GM23338 (cell line): ENCODE data around the gene DDX31. TPM values are rescaled to one million over a fixed set of nuclear protein-coding genes. Genes with fewer than 3 reads are reported as not detected.

Source experiments
- ATAC-seq: fragments of 200-7000 bp; cut with Tn5 transposase; 3 replicates; pipeline ENCODE4 v1.9.1; 2020
- DNase-seq: peaks from one replicate; pipeline ENCODE4 v3.0.0-alpha.2; 2015; ENCODE audit warnings: low spot score
- H2AFZ ChIP-seq: fragments of 200-600 bp; sonication (generic); 2 replicates; pipeline ENCODE4 v1.8.0; 2016; ENCODE audit warnings: antibody characterized with exemption, mild to moderate bottlenecking, moderate library complexity
- H3F3A ChIP-seq: fragments of 200-600 bp; sonication (generic); replicated peaks from 2 replicates; pipeline ENCODE4 v1.8.0; 2017; ENCODE audit warnings: antibody characterized with exemption, mixed run types, low read depth
- H3K27ac ChIP-seq: fragments of 200-600 bp; sonication (generic); 2 replicates; pipeline ENCODE4 v1.6.1; 2016; ENCODE audit warnings: low read depth
- H3K27me3 ChIP-seq: fragments of 200-600 bp; sonication (generic); 2 replicates; pipeline ENCODE4 v1.8.0; 2016; ENCODE audit warnings: mild to moderate bottlenecking, mixed run types, moderate library complexity; ENCODE audit not compliant: insufficient read depth
- H3K36me3 ChIP-seq: fragments of 200-600 bp; sonication (generic); 2 replicates; pipeline ENCODE4 v1.8.0; 2016; ENCODE audit warnings: mild to moderate bottlenecking; ENCODE audit not compliant: insufficient read depth
- H3K4me1 ChIP-seq: fragments of 200-600 bp; sonication (generic); 2 replicates; pipeline ENCODE4 v1.8.0; 2016; ENCODE audit warnings: mild to moderate bottlenecking, moderate library complexity; ENCODE audit not compliant: insufficient read depth
- H3K4me2 ChIP-seq: fragments of 200-600 bp; sonication (generic); 2 replicates; pipeline ENCODE4 v1.7.1; 2017; ENCODE audit warnings: mixed run types
- H3K4me3 ChIP-seq: fragments of 200-600 bp; sonication (generic); 2 replicates; pipeline ENCODE4 v1.6.1; 2016; ENCODE audit warnings: mixed run types
- H3K79me2 ChIP-seq: fragments of 200-600 bp; sonication (generic); replicated peaks from 2 replicates; pipeline ENCODE4 v1.8.0; 2017; ENCODE audit warnings: mild to moderate bottlenecking; ENCODE audit not compliant: insufficient read depth
- H3K9me2 ChIP-seq: fragments of 200-600 bp; sonication (generic); 2 replicates; pipeline ENCODE4 v1.8.0; 2017; ENCODE audit not compliant: insufficient read depth
- H4K20me1 ChIP-seq: fragments of 200-600 bp; sonication (generic); replicated peaks from 2 replicates; pipeline ENCODE4 v1.8.0; 2017; ENCODE audit warnings: mild to moderate bottlenecking; ENCODE audit not compliant: insufficient read depth
- H3K27ac Mint-ChIP-seq: 2 replicates; pipeline ENCODE4 v1.8.0; 2020; ENCODE audit warnings: inconsistent platforms, mild to moderate bottlenecking, moderate library complexity, mixed read lengths
- H3K27me3 Mint-ChIP-seq: 3 replicates; pipeline ENCODE4 v1.8.0; 2022; ENCODE audit warnings: low read depth, mild to moderate bottlenecking, moderate library complexity, mixed read lengths, inconsistent platforms; ENCODE audit not compliant: insufficient read depth, poor library complexity
- H3K36me3 Mint-ChIP-seq: 3 replicates; pipeline ENCODE4 v1.8.0; 2021; ENCODE audit warnings: low read depth, mild to moderate bottlenecking, inconsistent platforms, moderate library complexity, mixed read lengths
- H3K4me1 Mint-ChIP-seq: 3 replicates; pipeline ENCODE4 v1.8.0; 2020; ENCODE audit warnings: mild to moderate bottlenecking, inconsistent platforms, mixed read lengths
- H3K4me3 Mint-ChIP-seq: 3 replicates; pipeline ENCODE4 v1.8.0; 2021; ENCODE audit warnings: moderate library complexity, mild to moderate bottlenecking, inconsistent platforms, mixed read lengths
- H3K9me3 Mint-ChIP-seq: 3 replicates; pipeline ENCODE4 v1.8.0; 2020; ENCODE audit warnings: moderate library complexity, mild to moderate bottlenecking, inconsistent platforms, mixed read lengths
- CTCF ChIP-seq, 2 experiments: fragments of 200-600 bp in 1 of 2; sonication (generic) in 1 of 2; conservative IDR thresholded peaks; 2 replicates each; pipeline versions ENCODE4 v1.5.1 to v1.6.1; 2016 to 2017; ENCODE audit warnings: antibody characterized with exemption in 2 of 2, low read depth in 2 of 2, mild to moderate bottlenecking in 2 of 2, moderate library complexity in 1 of 2
- POLR2AphosphoS5 ChIP-seq: IDR thresholded peaks from 2 replicates; pipeline ENCODE4 v1.6.1; 2016; ENCODE audit warnings: antibody characterized with exemption, low read depth
- REST ChIP-seq: IDR thresholded peaks from one replicate; pipeline ENCODE4 v1.6.1; 2018; ENCODE audit warnings: antibody characterized with exemption; ENCODE audit not compliant: unreplicated experiment
- STAT1 ChIP-seq: IDR thresholded peaks from one replicate; pipeline ENCODE4 v1.6.1; 2016; ENCODE audit warnings: antibody characterized with exemption; ENCODE audit not compliant: unreplicated experiment
- ZNF114 ChIP-seq: fragments of 250-450 bp; sonication (Bioruptor Pico); IDR thresholded peaks from 2 replicates; pipeline ENCODE4 v1.5.0; 2020; ENCODE audit warnings: mild to moderate bottlenecking, moderate library complexity
- ZNF331 ChIP-seq: fragments of 250-450 bp; sonication (Bioruptor Pico); IDR thresholded peaks from 2 replicates; pipeline ENCODE4 v1.5.0; 2020; ENCODE audit warnings: low read depth, mild to moderate bottlenecking, moderate library complexity
- ZNF462 ChIP-seq: fragments of 250-450 bp; sonication (Bioruptor Pico); IDR thresholded peaks from 2 replicates; pipeline ENCODE4 v1.5.0; 2020; ENCODE audit warnings: mild to moderate bottlenecking, moderate library complexity
- polyA plus RNA-seq: library from polyadenylated mRNA; unstranded; fragments of >200 nt; fragmentation: Nextera tagmentation; extraction: Ambion mirVana; gene quantifications from 2 replicates; pipeline ENCODE4 v1.2.1, GENCODE V29; 2016
- total RNA-seq: library from RNA; depleted of rRNA; stranded (reverse); fragments of >200 nt; shearing (Covaris generic); gene quantifications from 2 replicates; pipeline ENCODE4 v1.2.3, GENCODE V29; 2014

DDX31 gene
- total and polyA plus RNA-seq, 2 experiments from 2014 or later: 14.8 to 23.5 TPM

GRCh38 chr9:132575005-132575609 is 94.7 kb downstream of the DDX31 start:
- Mint-ChIP-seq H3K27me3 (peaks cover 60% of the 10 kb centered on the region), H3K36me3 (no peaks in the 10 kb centered on the region), H3K9me3 (no peaks in the 10 kb centered on the region; the same call in 2 of the 3 replicates), H3K4me1 (peaks cover 8% of the 10 kb centered on the region), H3K4me3 (no peak overlapping the region), H3K27ac (no peak overlapping the region)
- Histone ChIP-seq H3K27me3 (peaks cover 50% of the 10 kb centered on the region), H3F3A (no peaks in the 10 kb centered on the region), H4K20me1 (peaks cover 16% of the 10 kb centered on the region; the same call in 1 of the 2 replicates), H2AFZ (0 out of 2 replicates have a peak overlapping the region, but pooled peaks have one; percentile 65), H3K9me2 (no peaks in the 10 kb centered on the region), H3K4me1 (peaks cover 7% of the 10 kb centered on the region; the same call in 1 of the 2 replicates), H3K36me3 (no peaks in the 10 kb centered on the region; the same call in 1 of the 2 replicates), H3K4me2 (no peak overlapping the region), H3K4me3 (no peak overlapping the region), H3K27ac (no peak overlapping the region), H3K79me2 (no peaks in the 10 kb centered on the region)
- peak; percentile 94 for DNase-seq
- peak; percentile 83 for ATAC-seq
- TF ChIP-seq STAT1: no peak
- TF ChIP-seq CTCF (conservative IDR thresholded peaks at IDR 0.05; ENCODE audit: low read depth in 2 of 2): peak; percentile 77 to 87
- TF ChIP-seq REST: no peak
- TF ChIP-seq POLR2AphosphoS5: no peak
- no peak for TF ChIP-seq ZNF114 (CRISPR knock-in tag)
- no peak for TF ChIP-seq ZNF331 (CRISPR knock-in tag)

GRCh38 chr9:132572921-132573320 is 96.9 kb downstream of the DDX31 start:
- Mint-ChIP-seq H3K27ac (no peak overlapping the region), H3K4me1 (peaks cover 8% of the 10 kb centered on the region), H3K4me3 (no peak overlapping the region), H3K27me3 (peaks cover 39% of the 10 kb centered on the region), H3K9me3 (no peaks in the 10 kb centered on the region), H3K36me3 (no peaks in the 10 kb centered on the region)
- Histone ChIP-seq H2AFZ (no peak overlapping the region), H3K9me2 (no peaks in the 10 kb centered on the region), H3K79me2 (no peaks in the 10 kb centered on the region), H3F3A (no peaks in the 10 kb centered on the region), H3K4me1 (no peaks in the 10 kb centered on the region), H3K36me3 (no peaks in the 10 kb centered on the region), H3K27ac (no peak overlapping the region), H3K27me3 (peaks cover 28% of the 10 kb centered on the region), H4K20me1 (0 out of 2 replicates have a peak, but pooled peaks cover under 1% of the 10 kb centered on the region), H3K4me2 (no peak overlapping the region), H3K4me3 (no peak overlapping the region)
- ATAC-seq (peak; percentile 71), DNase-seq (peak; percentile 64)
- no peak for TF ChIP-seq ZNF462 (CRISPR knock-in tag)
- no peak for TF ChIP-seq CTCF (conservative IDR thresholded peaks at IDR 0.05; ENCODE audit: low read depth in 2 of 2)
